HG02870 (cell line): Measurements from ENCODE around the gene HUS1B.
A peak's percentile ranks its signal among the peaks of the same experiment; 100 is the strongest.
"Not testable (repeated sequence)": the region's sequence is repeated elsewhere in the genome, so short reads cannot be mapped to it uniquely, and the experiment has no call there.

Experiments used
- ATAC-seq: cut with Tn5 transposase; IDR thresholded peaks from one replicate; pipeline ENCODE4 v1.9.1; 2021; ENCODE audit warnings: mild to moderate bottlenecking, moderate library complexity; ENCODE audit not compliant: unreplicated experiment

Gene HUS1B

DNA sequence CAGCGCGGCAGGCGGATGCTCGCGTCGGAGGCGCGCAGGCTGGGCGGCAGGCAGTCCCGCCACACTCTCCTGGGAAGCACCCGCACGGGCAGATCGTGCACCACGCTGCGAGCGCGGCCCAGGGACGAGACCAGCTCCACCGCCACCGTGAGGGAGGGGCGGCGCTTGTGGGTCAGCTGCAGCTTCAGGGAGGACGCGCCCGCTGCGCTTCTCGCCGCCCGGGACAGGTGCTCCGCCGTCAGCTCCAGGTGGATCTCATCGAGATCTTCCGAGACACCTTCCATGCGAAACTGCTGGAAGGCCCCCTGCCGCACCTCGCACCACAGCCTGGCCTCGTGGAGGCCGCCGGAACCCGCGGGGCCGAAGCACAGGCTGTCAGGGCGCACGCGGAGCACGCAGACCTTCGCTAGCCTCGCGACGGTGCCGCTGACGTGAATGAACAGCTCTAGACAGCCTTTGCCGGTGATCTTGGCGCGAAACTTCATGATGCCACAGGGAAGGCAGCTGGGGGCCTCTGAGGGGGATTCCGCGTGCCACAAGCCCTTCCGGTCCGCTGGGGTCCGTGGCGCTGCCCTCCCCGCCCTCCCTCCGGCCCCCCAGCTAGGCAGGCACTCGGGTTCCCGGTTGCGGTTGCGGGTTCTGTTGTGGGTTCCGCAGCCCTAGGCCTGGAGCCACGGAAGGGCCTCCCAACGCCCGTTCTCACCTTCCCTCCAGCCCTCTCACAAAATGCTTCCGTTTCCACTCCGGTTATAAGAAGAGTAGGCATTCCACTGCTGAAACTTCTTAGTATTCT is at the start of gene HUS1B:
Gene HUS1B, minus strand, starts transcription at position 641 of the 793 bp plus-strand sequence. Its CDS starts 156 bp downstream, at position 485.
- no peak for ATAC-seq

DNA sequence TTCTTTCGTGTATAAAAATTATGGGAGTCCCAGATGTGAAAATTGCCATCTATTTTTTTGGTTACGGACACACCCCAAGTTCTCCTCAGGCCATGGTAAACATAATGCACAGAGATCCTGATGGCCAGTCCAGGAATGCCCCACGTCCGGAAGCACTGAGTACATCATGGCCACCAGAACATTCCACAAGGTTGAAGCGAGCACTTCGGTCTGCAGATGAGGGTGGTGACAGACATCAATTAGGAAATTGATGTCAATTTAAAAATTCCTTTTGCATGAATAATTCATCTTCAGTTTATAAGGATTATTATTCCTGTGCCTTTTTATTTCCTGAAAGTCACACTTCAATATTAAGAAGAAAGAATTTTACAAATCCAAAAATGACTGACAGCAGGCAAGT is 49.2 kb upstream of the HUS1B start:
- no peak for ATAC-seq

DNA sequence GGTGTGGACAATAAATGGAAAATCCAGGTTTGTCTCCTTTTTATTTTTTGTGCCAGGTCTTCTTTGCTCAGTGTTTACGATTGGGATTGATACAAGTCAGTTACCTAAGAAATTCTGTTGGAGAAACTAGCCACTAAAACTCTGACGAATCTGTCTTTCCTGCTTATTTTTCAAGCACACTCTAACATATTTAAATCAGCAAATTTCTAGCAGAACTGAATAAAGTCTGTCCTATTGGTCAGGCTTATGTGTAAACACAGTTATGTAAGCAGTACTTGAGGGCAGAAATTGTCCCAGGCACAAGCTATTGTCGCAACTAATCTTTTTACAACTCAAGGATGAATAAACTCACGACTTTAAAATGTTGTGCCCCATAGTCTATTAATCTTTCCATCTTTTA is 48.1 kb upstream of the HUS1B start:
- no peak for ATAC-seq

DNA sequence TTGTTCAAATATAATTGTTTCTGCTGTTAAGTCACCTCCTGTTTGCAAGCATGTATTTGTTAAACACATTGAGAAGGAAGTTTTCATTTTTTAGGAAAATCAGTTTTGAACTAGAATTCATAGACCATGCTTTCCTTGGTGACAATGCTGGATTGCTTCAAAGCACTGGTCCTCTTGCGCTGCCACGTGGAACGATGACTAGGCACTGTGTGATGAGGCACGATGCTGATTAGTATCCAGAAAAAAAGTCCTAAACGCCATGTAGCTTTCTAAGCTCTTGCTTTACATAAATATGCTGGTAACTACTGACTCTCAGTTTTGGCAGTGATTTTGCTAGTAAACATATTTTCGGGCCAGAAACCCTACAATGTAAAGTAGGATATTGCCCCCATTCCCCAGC is 47.1 kb upstream of the HUS1B start:
- ATAC-seq, result no peak

DNA sequence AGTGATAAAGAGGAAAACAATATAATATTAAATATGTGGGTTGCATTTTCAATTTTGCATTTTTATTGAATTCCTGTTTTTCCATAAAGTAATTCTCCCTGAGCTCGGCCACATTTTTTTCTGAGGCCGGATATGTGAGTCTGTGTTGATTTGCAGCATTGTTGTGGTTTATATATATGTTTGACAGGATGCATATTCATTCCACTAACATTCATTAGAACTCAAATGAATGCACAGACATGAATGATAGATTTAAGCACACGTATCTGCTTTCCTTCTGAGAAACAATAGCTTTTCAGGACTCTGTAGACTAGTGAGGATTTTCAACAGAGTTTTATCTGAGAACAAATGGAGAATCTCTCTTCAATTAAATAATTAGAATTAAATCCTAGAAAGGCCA is 46.7 kb upstream of the HUS1B start:
- ATAC-seq, result no peak

DNA sequence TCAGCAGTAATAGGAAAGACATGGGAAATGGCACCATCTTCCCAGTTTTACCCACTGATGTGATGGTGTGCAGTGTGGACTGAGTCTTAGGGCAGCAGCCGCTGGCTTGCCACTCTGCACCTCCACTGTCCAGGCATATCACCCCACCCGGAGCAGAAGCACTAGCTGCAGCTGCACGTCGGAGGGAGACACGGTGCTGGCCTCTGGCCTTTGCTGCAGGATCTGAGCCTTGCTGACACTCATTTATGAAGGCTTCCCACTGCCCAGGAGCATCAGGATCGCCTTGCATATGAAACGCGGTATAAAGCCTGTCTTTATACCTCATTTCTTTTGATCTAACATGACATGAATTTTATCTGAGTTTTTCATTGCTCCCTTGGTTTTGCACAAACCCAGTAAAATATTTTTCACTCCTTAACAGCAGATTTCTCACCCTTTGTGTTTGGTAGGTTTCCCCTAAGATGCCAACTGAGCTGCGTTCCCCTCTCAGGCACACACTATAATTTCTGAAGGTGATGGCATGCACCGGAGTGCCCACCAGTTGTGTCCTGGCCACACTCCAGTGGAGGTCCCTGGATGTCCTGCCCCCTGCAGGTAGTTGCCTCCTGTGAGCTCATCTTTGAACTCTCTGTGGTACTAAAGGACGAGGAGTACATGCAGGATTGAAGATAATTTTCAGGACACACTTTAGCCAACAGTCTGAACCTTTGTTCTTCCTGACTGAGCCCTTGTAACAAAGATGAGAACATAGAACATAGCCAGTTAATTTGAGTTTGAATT is 45.0 kb upstream of the HUS1B start:
- ATAC-seq, result no peak

DNA sequence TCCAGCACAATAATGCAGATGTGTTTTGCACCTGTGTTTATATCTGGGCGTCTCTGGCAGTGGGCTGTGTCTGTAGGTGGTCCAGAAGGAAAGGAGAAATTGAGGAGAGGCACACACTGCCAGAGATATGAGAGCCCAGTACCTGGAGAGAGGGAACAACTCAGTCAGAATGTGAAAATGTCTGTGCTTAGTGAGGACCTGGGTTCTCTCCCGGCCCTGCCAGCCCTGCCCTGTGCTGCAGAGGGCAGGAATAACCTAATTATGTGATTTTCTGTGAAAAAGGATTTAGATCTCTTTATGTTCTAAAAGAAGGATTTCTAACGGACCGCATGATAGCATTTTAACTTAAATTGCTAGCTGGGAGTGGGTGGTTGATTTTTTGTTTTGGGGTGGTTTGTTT is 44.3 kb upstream of the HUS1B start:
- ATAC-seq, result no peak

DNA sequence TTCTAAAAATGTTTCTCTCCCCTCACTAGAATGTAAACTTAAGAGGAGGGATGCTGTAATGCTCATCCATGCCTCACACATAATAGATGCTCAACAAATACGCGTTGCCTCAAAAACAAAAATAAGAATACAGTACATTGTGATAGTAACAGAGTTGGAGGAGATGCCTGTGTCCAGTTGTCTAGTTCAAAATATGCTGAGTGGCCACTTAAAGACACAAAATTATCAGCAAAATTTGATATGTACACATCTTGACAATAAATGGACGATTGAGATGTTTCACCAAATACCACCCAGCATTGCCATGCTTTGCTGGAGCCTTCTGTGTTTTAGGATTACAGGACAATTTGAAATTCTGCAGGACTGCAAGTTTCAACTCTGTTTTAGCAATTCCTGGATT is 43.6 kb upstream of the HUS1B start:
- no peak for ATAC-seq

DNA sequence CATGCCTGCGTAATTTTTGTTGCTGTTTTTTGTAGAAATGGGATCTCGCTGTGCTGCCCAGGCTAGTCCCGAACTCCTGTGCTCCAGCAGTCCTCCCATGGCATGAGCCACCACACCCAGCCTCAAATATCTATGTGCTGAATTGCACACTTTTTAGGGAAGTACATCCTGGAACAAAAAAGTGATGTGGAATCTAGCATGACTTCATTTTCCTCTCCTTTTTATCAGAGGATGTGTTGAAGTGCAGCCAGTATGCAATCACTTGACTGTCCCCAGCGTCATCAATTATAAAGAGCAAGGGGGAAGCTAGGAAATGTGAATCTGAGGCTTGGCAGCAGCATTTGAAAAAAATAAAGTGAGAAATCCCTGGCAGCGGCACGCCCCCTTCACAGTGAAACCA is 42.4 kb upstream of the HUS1B start:
- ATAC-seq, result no peak

DNA sequence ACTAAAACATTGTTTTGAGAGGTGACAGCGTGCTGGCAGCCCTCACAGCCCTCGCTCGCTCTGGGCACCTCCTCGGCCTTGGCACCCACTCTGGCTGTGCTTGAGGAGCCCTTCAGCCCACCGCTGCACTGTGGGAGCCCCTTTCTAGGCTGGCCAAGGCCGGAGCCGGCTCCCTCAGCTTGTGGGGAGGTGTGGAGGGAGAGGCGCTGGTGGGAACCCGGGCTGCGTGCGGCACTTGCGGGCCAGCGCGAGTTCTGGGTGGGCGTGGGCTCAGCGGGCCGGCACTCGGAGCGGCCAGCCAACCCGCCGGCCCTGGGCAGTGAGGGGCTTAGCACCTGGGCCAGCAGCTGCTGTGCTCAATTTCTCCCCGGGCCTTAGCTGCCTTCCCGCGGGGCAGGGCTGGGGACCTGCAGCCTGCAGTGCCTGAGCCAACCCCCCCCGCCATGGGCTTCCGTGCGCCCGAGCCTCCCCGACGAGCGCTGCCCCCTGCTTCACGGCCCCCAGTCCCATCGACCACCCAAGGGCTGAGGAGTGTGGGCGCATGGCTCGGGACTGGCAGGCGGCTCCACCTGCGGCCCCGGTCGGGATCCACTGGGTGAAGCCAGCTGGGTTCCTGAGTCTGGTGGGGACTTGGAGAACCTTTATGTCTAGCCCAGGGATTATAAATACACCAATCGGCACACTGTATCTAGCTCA is 37.7 kb upstream of the HUS1B start:
- ATAC-seq, result not testable (repeated sequence)

DNA sequence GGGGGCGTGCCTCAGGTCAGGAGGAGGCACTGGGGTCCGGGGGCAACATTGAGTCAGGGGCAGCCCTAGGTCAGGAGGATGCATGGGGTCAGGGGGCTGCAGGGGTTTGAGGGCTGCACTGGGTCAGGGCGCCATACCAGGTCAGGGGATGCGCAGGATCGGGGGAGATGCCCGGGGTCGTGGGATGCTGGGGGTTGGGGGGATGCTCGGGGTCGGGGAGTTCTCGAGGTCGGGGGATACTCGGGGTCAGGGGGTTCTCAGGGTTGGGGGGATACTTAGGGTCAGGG is 36.8 kb upstream of the HUS1B start:
- no peak for ATAC-seq

DNA sequence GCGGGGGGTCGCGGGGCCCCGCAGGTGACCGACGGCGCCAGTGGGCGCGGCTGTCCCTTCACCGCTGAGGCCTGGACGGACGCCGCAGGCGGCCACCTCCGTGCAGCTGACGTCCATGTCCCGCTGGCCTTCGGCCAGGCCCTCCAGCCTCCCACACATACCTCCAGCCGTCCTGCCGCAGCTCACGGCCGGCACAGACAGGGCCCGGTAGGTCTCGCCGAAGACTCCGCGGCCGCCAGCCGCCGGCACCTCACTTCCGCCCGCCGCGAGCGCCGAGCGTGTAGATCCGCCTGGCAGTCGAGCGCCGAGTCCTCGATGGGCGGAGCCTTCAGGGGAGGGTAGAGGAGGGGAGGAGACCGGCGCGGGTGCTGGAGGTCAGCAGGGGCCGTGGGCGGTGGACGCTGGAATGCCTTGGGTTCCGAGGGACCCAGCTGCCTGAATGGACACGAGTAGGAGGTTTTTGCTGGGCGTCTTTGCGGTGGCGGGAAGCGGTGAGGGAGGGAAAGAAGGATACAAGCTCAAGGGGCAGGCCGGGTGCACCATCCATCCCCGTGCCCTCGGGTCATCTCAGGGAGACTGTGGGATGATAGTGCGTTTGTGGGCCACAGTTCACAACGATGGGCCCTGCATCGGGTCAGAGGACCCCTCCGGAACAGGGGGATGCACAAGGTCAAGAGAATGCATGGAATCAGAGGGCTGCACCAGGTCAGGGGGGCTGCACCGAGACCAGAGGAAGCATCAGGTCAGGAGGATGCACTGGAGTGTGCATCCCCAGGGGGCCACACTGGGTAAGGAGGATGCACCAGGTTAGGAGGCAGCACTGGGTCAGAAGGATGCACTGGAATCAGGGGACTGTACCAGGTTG is 36.2 kb upstream of the HUS1B start, which contains the start of gene EXOC2:
Gene EXOC2, minus strand, starts transcription at position 282 of the 865 bp plus-strand sequence. CDS start 55,321 bp downstream, outside the sequence.
- peak; percentile 89 for ATAC-seq

DNA sequence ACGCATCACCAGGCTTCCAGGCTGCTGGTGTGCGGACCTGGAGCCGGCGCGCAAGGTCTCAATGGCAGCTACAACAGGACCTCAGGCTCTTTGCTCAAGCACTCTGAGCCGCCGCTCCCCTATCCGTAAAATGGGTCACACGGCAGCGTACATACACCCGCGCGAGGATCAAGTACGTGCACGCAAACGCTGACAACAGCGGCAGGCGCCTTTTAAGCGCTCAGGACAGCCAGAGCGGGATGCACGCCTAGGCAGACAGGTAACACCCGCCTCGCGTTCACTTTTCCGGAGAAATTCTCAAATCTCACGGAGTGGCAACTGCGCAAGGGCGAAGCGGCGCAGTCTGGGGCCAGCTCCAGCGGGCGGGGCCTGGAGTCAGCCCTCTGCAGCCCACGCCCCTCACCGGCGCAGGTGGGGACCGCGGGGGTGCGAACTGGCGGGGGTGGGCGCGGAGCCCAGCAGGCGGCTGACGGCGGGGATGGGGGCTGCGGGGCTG is 35.5 kb upstream of the HUS1B start:
- peak; percentile 86 for ATAC-seq

DNA sequence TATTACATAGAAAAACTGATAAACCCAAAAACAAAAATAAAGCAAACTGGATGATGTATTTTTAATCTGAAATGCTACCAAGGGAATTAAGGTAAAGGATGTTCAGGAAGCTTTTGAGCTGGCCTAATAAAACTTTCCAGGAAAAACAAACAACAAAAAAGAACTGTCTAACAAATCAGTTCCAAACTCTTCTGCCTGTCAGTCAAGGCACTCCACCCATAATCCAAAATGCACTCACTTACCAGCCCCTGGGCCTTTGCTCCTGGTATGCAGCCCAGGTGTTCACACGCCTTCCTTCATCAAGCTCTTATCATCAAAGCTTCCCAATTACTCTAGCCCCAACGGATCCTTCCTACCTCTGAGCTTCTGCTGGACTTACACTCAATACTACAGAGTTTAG is 32.3 kb upstream of the HUS1B start:
- no peak for ATAC-seq

DNA sequence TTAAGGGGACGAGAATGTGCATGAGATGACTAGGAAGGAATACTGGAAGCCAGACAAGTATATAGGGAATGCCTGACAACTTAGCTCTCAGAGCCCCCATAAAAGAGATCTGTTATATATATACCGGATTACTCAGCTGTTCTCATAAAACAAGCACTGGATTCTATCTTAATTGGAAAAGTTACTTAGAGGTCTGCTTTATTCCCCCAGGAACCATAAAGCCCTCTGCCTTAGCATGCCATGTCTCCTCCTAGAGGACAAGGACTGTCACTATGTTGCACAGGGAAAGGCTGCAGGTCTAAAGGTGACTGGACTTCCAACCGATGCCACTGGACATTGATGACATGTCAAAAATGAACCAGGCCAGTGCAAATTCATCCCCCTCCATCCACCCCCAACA is 29.6 kb upstream of the HUS1B start:
- no peak for ATAC-seq

DNA sequence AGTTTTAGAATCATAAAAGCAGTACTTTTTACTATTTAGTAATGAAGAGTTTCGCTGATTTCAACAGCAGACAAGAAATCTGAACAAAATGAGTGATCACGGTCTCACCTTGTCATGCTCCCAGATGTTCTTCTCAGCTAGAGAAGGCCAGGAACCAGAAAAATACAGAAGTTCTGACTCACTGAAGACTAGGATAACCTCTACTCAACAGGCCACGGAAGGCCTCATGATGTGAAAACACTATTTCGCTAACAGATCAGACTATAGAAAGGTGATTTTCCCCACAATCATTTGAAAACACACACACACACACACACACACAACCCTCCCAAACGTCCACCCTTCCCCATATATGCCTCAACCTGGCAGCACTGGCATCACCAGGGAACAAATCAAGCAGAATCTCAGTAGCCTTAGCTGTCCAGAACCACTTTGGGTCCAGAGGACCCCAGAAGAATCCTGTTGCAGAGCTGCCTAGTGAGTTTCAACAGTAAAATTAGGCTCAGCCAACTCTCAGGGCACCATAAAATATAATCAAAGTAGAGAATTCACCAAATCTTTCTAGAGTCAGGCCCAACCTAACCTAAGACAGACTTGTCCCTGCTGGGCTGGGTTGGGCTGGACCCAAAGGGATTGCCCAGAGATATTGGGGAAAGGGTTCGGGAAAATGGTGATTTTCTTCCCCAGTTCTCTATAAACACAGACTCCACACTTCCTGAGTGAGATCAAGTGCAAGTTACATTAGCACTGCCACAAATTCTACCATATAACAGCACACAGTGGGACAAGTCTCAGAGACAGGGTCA is 28.1 kb upstream of the HUS1B start:
- ATAC-seq, result peak; percentile 88

DNA sequence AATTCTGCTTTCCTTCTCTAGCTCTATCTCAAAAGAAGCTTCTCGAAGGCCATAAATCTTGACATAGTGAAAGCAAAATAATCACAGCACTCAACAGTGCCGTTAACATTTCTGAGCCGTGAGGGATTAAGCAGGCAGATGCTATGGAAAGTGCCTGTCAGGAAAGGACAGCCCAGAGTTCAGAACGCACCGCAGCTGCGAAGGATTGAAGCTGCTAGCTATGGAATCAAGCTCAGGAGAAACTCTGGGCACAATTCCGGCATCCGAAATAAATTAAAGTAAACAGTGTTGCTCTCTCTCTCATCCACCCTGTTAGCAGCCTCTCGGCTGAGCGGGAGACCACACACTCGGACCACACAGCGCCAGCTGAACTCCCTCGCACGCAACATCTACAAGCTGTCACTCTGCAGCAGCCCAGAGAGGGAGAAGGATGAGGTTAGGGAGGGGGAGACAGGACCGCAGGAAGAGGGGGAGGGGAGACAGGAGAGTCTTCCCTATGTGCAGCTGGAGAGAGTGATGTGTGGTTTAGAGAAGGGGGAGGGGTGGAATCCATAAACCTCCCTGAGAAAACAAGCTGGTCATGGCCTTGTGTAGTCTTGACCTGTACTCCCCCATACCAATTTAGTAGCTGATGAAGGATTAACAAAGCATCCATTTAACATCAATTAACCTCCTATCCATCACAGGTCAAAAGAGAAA is 27.0 kb upstream of the HUS1B start:
- no peak for ATAC-seq

DNA sequence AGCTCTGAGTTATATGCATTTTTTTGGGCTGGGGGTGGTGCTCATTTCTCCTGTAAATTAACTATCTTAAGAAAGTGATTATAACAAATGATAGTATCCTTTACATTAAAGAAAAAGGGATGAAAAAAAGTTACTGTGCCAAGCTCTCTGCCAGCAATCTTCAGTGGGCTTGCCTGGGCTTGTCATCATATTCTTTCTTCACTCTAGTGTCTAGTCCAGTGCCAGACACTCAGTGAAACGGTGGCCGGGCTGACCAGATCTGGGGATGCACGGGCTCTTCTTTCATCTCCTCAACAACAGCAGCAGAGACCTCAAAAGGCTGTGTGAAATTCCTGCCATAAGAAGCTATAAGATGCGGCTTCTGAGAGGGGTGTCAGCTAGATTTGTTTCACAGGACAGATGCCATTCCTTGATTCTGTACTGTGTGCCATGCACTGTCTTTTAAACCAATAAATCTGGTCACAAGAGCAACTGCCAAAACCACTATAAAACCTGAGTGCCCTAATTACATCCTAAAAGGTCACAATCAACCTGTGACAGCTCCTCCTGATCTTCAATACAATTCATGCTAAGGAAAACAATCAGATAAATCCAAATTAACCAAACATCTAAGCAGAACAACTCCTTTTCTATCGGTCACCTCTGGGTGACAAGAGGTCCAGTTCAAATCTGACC is 23.9 kb upstream of the HUS1B start:
- ATAC-seq, result no peak

DNA sequence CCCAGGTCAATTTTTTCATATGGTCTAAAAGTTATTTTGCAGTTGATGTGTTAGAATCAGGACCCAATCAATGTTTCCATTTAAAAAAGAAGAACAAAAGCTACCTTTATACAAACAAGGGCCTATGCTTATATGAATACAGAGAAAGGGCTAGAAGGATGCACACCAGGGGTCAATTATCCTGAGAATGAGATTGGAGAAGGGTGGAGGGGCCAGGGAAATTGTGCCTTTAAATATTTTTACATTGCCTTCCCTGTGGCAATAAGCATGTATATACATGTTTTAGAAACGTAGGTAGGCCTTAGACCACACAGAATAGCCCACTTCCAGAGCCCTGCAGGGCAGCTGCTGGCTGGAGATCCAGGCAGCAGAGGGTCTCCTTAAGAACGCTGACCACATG is 23.4 kb upstream of the HUS1B start:
- ATAC-seq, result no peak
